ENCODE data around the gene RAD51B. TPM values are rescaled to one million over a fixed set of nuclear protein-coding genes. Genes with fewer than 3 reads are reported as not detected.

RAD51B gene
- total and polyA plus RNA-seq, 9 of the 15 experiments (the other 6 are each of a cell fraction or from before 2014, with no cell fraction given), result 8.5 to 17.3 (median 11.3) TPM

DNA sequence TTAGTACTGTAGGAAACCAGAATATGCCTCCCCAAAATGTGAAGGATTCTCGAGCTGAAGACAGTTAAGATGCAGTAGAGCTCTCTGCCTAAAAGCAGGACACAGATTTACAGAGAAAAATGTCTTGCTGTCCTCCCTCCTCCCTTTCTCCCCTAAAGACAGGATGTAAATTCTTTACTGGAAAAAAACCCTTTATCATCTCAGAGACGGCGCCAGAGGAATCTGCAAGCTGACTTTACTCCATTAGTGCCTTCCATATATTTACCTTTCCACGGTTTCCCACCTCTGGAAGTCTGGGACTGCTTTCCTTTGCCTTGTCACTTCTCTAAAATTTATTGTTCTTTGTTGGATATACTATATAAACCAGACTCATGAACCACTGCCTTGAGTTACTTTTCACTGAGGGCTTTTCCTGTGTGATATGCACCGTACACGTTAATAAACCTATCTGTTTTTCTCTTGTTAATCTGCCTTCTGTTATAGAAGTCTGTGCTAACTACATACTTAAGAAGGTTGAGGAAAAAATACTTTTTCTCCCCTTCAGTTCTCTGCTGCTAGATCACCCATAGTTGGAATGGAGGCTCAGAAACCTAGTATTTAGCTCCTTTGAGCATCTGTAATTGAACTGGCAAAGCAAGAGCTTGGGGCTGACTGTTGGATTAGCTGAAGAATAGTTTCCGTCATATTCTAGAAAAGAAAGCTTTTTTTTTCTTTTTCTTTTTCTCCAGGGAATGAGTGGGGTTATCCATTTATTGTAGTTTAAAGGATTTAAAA is 99.9 kb downstream of the RAD51B start:
- FAIRE-seq (no peak), DNase-seq (ENCODE audit: extremely low read depth in 1 of 4, low spot score in 3 of 4) (no peak), ATAC-seq (no peak)
- ChIA-PET POLR2A (interaction anchor here (0.9 kb wide), 1 partner anchor 24 kb away, joined by 4 read pairs; no protein-coding TSS in a partner anchor), CTCF (ENCODE audit: low intra/inter-chr PET ratio) (no interaction called here)
- no peak for TF ChIP-seq SNIP1 (IDR thresholded peaks at IDR 0.05; ENCODE audit: low read depth)
- H2AFZ ChIP-seq (ENCODE audit: low read depth, low read length), result no peak overlapping the region
- WGBS (ENCODE audit: insufficient coverage, low coverage, missing lambda C conversion rate), result 33% methylated on average over 7 of the region's 7 CpGs
- H4K20me1 ChIP-seq (replicated peaks; ENCODE audit: control insufficient read depth, insufficient read depth, low read length), result no peaks in the 10 kb centered on the region
- no peak overlapping the region for H3K27ac ChIP-seq (ENCODE audit: extremely low read depth, low read depth, low read length)
- H3K79me2 ChIP-seq (ENCODE audit: control insufficient read depth, insufficient read depth, low read length), result no peaks in the 10 kb centered on the region
- H3K4me2 ChIP-seq (ENCODE audit: insufficient read depth, low read length), result no peak overlapping the region
- no peak overlapping the region for H3K4me3 ChIP-seq
- in situ Hi-C loops (cut with MboI) (no loop called here), intact Hi-C loops (cut with micrococcal nuclease) (no loop called here)
- H3K9me1 ChIP-seq (ENCODE audit: control insufficient read depth, insufficient read depth, low read length), result no peaks in the 10 kb centered on the region
- no peaks in the 10 kb centered on the region for H3K36me3 ChIP-seq (ENCODE audit: control insufficient read depth, insufficient read depth, low read length)
- H3K9ac ChIP-seq (ENCODE audit: insufficient read depth in 1 of 2, low read depth in 2 of 2, low read length in 2 of 2), result no peak overlapping the region
- H3K4me1 ChIP-seq (replicated peaks in 1 of 2; ENCODE audit: control insufficient read depth in 2 of 2, insufficient read depth in 2 of 2, low read length in 2 of 2), result no peaks in the 10 kb centered on the region; a peak in 1 of 5 replicates
- H3K9me3 ChIP-seq (replicated peaks; ENCODE audit: control insufficient read depth, insufficient read depth, low read depth, low read length), result no peaks in the 10 kb centered on the region
- H3K27me3 ChIP-seq (ENCODE audit: control insufficient read depth in 2 of 2, insufficient read depth in 2 of 2, low read length in 2 of 2), result no peaks in the 10 kb centered on the region
- no TSS peak for BruUV-seq (replicated peaks)

DNA sequence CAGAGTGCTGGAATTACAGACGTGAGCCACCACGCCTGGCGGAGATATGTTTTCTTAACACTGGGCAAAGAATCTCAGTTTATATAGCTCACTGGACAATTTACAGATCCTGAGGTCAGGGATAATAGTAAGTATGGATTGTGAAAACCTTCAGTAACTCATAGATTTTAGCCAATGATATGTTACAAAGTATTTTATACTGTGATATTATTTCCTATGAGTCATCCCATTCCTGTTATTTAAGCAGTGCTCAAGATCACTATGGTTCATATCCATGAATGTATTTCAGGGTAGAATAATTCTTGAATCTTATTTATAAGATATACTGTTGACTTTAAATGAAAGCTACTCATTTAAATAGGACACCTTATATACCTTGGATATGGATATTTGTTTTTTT is 107.2 kb downstream of the RAD51B start:
- intact Hi-C loops (cut with micrococcal nuclease), result no loop called here
- in situ Hi-C loops (cut with MboI), result no loop called here
- Histone ChIP-seq H3K9me1 (ENCODE audit: control insufficient read depth, insufficient read depth, low read length) (no peaks in the 10 kb centered on the region), H3K9me3 (replicated peaks; ENCODE audit: control insufficient read depth, insufficient read depth, low read depth, low read length) (no peaks in the 10 kb centered on the region), H3K4me1 (replicated peaks in 1 of 2; ENCODE audit: control insufficient read depth in 2 of 2, insufficient read depth in 2 of 2, low read length in 2 of 2) (no peaks in the 10 kb centered on the region), H2AFZ (ENCODE audit: low read depth, low read length) (no peak overlapping the region), H3K27ac (ENCODE audit: extremely low read depth, low read depth, low read length) (no peak overlapping the region), H3K79me2 (ENCODE audit: control insufficient read depth, insufficient read depth, low read length) (no peaks in the 10 kb centered on the region), H3K36me3 (ENCODE audit: control insufficient read depth, insufficient read depth, low read length) (no peaks in the 10 kb centered on the region), H4K20me1 (replicated peaks; ENCODE audit: control insufficient read depth, insufficient read depth, low read length) (no peaks in the 10 kb centered on the region), H3K4me2 (ENCODE audit: insufficient read depth, low read length) (no peak overlapping the region), H3K4me3 (no peak overlapping the region), H3K27me3 (ENCODE audit: control insufficient read depth in 2 of 2, insufficient read depth in 2 of 2, low read length in 2 of 2) (no peaks in the 10 kb centered on the region), H3K9ac (ENCODE audit: insufficient read depth in 1 of 2, low read depth in 2 of 2, low read length in 2 of 2) (no peak overlapping the region)
- WGBS (ENCODE audit: insufficient coverage, low coverage, missing lambda C conversion rate), result 90% methylated on average over 2 of the region's 3 CpGs
- BruUV-seq (replicated peaks), result no TSS peak
- CTCF ChIA-PET (ENCODE audit: low intra/inter-chr PET ratio), result no interaction called here
- POLR2A ChIA-PET, result interaction anchor here (1.0 kb wide), 1 partner anchor 19 kb away, joined by 3 read pairs; no protein-coding TSS in a partner anchor
- DNase-seq (ENCODE audit: extremely low read depth in 1 of 4, low spot score in 3 of 4) (no peak), FAIRE-seq (no peak), ATAC-seq (no peak)
- TF ChIP-seq, protein P1, sequence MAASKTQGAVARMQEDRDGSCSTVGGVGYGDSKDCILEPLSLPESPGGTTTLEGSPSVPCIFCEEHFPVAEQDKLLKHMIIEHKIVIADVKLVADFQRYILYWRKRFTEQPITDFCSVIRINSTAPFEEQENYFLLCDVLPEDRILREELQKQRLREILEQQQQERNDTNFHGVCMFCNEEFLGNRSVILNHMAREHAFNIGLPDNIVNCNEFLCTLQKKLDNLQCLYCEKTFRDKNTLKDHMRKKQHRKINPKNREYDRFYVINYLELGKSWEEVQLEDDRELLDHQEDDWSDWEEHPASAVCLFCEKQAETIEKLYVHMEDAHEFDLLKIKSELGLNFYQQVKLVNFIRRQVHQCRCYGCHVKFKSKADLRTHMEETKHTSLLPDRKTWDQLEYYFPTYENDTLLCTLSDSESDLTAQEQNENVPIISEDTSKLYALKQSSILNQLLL (CRISPR knock-in tag; IDR thresholded peaks at IDR 0.05; ENCODE audit: borderline replicate concordance), result no peak
- no peak for TF ChIP-seq MXI1 (IDR thresholded peaks at IDR 0.05; ENCODE audit: low read depth, low read length)
- no peak for TF ChIP-seq DMBX1 (CRISPR knock-in tag; IDR thresholded peaks at IDR 0.05; ENCODE audit: borderline replicate concordance)
- no peak for TF ChIP-seq GTF2F1 (IDR thresholded peaks at IDR 0.05; ENCODE audit: low read depth, low read length)
- TF ChIP-seq, protein P2, sequence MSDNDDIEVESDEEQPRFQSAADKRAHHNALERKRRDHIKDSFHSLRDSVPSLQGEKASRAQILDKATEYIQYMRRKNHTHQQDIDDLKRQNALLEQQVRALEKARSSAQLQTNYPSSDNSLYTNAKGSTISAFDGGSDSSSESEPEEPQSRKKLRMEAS (CRISPR knock-in tag; IDR thresholded peaks at IDR 0.05), result no peak
- no peak for TF ChIP-seq CREM (IDR thresholded peaks at IDR 0.05; ENCODE audit: low read depth)
- TF ChIP-seq NR3C1 (CRISPR knock-in tag; IDR thresholded peaks at IDR 0.05), result no peak
- no peak for TF ChIP-seq ZNF324 (CRISPR knock-in tag; IDR thresholded peaks at IDR 0.05)
- no peak for TF ChIP-seq KAT8 (IDR thresholded peaks at IDR 0.05; ENCODE audit: low read depth)
- TF ChIP-seq SMC3 (conservative IDR thresholded peaks at IDR 0.05; ENCODE audit: insufficient read depth, low read depth, low read length), result no peak
- TF ChIP-seq STAG1 (CRISPR knock-in tag; IDR thresholded peaks at IDR 0.05; ENCODE audit: borderline replicate concordance), result no peak
- no peak for TF ChIP-seq TEAD1 (CRISPR knock-in tag; IDR thresholded peaks at IDR 0.05)
- no peak for TF ChIP-seq STAT5A (IDR thresholded peaks at IDR 0.05; ENCODE audit: borderline replicate concordance, low read length)
- no peak for TF ChIP-seq BACH1 (tag; IDR thresholded peaks at IDR 0.05)
- no peak for TF ChIP-seq ELF1 (tag; IDR thresholded peaks at IDR 0.05)

Data from K562 (cell line).